GM12891 (cell line): Measurements from ENCODE around the gene PRF1.

Source experiments
- PAX5 ChIP-seq: IDR thresholded peaks from 2 replicates; pipeline ENCODE4 v1.6.1; 2011; ENCODE audit warnings: low read length, moderate library complexity, mild to moderate bottlenecking; ENCODE audit not compliant: insufficient read depth, severe bottlenecking
- POLR2A ChIP-seq: IDR thresholded peaks from 2 replicates; pipeline ENCODE4 v1.6.1; 2011; ENCODE audit warnings: low read depth, low read length, control low read depth
- POLR2AphosphoS5 ChIP-seq: IDR thresholded peaks from 2 replicates; pipeline ENCODE4 v1.6.1; 2011; ENCODE audit warnings: low read depth, low read length, control low read depth
- SPI1 ChIP-seq: IDR thresholded peaks from 2 replicates; pipeline ENCODE4 v1.6.1; 2011; ENCODE audit warnings: low read depth, low read length, control low read depth
- TAF1 ChIP-seq: IDR thresholded peaks from 2 replicates; pipeline ENCODE4 v1.6.1; 2011; ENCODE audit warnings: low read depth, low read length, control low read depth

GRCh38 chr10:70590655-70591416 is 11.7 kb downstream of the PRF1 start:
- TF ChIP-seq POLR2A (no peak), POLR2AphosphoS5 (no peak), TAF1 (no peak), SPI1 (no peak), PAX5 (no peak)
